GM08714 (cell line): ENCODE results near the gene OR2AT4.
"Not testable (repeated sequence)": the region's sequence is repeated elsewhere in the genome, so short reads cannot be mapped to it uniquely, and the experiment has no call there.

Experiments used
- H3K4me3 ChIP-seq: fragments of 200-500 bp; sonication (Bioruptor generic); 2 replicates; pipeline ENCODE4 v1.5.1; 2014; ENCODE audit warnings: mild to moderate bottlenecking, low read length, inconsistent platforms
- ZNF274 ChIP-seq: IDR thresholded peaks from 2 replicates; pipeline ENCODE4 v1.6.1; 2012; ENCODE audit warnings: mild to moderate bottlenecking, low read depth, low read length

The OR2AT4 gene

GRCh38 chr11:75118577-75118976 is 21.9 kb upstream of the OR2AT4 start:
- H3K4me3 ChIP-seq = no peak overlapping the region
- no peak for TF ChIP-seq ZNF274

DNA sequence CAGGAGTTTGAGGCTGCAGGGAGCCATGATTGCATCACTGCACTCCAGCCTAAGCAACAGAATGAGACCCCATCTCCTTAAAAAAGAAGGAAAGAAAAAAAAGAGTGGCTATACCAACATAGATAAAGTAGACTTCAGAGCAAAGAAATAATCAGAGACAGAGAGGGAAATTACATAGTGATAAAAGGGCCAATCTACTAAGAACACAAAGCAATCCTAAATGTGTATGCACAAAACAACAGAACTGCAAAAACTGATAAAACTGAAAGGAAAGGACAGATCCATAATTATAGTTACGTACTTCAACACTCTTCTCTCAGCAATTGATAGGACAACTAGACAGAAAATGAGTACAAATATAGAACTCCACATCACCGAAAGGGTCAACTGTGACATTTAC is 17.8 kb upstream of the OR2AT4 start:
- H3K4me3 ChIP-seq = no peak overlapping the region
- TF ChIP-seq ZNF274 = no peak

GRCh38 chr11:75113030-75113429 is 16.4 kb upstream of the OR2AT4 start:
- no peak overlapping the region for H3K4me3 ChIP-seq
- TF ChIP-seq ZNF274 = no peak

- H3K4me3 ChIP-seq = no peak overlapping the region
- no peak for TF ChIP-seq ZNF274
These were observed 15.5 kb upstream of the OR2AT4 start for GRCh38 chr11:75112200-75112599.

DNA sequence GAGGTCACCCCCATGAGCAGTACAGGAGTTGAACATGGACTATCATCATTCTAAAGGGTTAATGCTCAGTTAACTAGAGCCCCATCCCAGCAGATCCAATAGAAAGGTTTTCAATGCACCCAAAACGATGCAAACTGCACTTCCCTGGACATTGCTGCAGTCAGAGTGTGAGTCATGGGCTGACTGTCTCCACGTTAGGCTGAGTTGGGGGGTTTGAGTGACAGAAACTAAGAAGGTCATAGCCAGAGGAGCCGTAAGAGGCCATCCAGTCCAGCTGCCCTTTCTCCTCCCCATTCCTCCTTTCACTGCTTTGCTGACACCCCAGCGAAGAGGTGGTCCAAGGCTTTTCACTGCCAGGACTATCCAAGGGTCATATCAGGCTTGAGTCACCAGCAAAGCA is 10.5 kb upstream of the OR2AT4 start:
- TF ChIP-seq ZNF274 = no peak
- no peak overlapping the region for H3K4me3 ChIP-seq

- H3K4me3 ChIP-seq = not testable (repeated sequence)
These were observed 9.4 kb upstream of the OR2AT4 start for GRCh38 chr11:75105967-75106681.

DNA sequence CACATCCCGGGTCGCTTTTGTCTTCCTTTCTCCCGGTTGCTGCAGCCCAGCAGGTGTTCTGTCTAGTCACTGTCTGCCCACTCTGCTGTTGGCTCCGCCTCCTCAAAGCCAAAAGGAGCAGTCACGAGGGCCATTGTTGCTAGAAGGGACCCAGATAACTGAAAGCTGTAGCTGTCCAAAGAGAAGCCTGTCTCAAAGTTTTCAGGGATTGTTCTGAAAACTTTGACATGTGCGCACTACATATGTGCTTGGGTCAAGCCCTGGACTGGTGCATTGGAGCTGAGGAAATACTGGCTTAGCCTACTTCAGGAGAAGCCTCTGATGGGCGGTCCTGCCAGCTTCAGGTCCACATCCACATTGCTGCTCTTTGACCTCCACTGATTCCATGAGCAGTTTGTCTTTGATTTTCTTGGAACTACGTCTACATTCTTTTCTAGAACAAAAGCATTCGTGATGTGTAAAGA is 8.8 kb upstream of the OR2AT4 start:
- TF ChIP-seq ZNF274 = no peak
- no peak overlapping the region for H3K4me3 ChIP-seq

DNA sequence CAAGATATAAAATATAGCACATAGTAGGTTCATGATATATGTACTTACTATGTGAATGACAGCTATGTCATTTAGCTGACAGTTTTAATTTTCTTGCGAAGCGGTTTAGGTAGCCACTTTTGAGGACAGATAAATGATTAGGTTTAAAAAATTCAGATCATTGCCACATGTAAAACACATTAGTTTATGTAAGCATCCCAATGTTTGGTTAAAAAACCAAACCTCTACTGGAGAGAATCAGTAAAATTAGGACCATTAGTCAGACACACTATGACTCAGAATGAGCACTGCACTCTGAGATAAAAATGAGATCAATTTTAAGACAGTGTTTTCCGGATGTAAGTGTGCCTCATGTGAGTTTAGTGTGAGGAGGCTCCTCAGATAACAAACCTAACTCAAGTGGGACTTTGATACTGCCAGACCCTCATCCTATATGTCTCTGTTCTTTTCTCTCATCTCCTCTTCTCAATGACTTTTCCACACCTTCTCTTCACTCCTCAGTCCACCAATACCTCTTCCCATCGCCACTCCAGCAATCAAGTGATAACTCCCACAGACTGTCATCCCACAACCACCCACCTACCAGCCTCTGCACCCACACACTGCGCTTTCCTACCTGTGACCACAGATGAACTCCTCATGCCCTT is 6.8 kb upstream of the OR2AT4 start:
- H3K4me3 ChIP-seq = no peak overlapping the region
- TF ChIP-seq ZNF274 = no peak

DNA sequence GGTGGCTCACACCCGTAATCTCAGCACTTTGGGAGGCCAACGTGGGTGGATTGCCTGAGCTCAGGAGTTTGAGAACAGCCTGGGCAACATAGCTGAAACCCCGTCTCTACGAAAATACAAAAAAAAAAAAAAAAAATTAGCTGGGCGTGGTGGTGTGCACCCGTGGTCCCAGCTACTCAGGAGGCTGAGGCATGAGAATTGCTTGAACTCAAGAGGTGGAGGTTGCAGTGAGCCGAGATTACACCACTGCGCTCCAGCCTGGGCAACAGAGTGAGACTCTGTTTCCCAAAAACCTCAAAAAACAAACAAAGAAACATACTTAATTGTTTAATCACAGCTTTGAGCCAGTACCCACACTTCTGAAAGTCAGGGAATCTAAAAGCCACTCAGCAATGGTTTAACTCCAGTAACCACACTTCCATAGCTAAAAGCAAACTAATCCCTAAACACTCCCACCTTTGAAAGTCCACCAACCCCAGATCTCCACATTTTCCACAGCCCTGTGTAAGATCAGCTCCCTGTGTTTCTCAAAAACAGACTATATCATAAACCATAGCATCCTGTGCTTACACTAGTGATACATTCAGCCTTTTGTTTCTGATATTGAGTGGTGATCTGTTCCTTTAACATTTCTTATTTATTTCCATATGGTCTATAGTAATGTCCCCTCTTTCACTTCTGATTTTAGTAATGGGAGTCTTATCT is 4.9 kb upstream of the OR2AT4 start:
- H3K4me3 ChIP-seq = peak overlapping the region; percentile 48
- TF ChIP-seq ZNF274 = no peak

- peak overlapping the region; percentile 14; the same call in 1 of the 2 replicates for H3K4me3 ChIP-seq
- TF ChIP-seq ZNF274 = no peak
These were observed 3.6 kb upstream of the OR2AT4 start for GRCh38 chr11:75100314-75100713.

DNA sequence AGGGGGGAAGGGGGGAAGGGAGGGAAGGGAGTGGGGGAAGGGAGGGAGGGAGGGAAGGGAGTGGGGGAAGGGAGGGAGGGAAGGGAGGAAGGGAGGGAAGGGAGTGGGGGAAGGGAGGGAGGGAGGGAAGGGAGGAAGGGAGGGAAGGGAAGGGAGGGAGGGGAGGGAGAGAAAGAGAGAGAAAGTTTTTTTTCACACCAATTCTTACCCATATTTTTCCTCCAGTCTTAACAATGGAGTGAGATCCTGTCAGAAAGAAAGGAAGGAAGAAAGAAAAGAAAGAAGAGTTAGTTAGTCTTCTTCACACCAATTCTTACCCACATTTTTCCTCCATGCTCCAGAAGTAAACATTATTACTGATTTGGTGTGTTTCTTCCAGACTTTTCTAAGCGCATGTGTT is 3.0 kb upstream of the OR2AT4 start:
- H3K4me3 ChIP-seq = no peak overlapping the region
- TF ChIP-seq ZNF274 = no peak

GRCh38 chr11:75098835-75099439 is 2.3 kb upstream of the OR2AT4 start:
- H3K4me3 ChIP-seq = not testable (repeated sequence)

DNA sequence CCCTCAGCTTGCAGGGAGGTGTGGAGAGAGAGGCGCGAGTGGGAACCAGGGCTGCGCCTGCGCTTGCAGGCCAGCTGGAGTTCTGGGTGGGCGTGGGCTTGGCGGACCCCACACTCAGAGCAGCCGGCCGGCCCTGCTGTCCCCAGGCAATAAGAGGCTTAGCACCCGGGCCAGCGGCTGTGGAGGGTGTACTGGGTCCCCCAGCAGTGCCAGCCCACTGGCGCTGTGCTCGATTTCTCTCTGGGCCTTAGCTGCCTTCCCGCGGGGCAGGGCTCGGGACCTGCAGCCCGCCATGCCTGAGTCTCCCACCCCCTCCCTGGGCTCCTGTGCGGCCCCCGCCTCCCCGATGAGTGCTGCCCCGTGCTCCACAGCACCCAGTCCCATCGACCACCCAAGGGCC is 1.5 kb upstream of the OR2AT4 start:
- not testable (repeated sequence) for H3K4me3 ChIP-seq

DNA sequence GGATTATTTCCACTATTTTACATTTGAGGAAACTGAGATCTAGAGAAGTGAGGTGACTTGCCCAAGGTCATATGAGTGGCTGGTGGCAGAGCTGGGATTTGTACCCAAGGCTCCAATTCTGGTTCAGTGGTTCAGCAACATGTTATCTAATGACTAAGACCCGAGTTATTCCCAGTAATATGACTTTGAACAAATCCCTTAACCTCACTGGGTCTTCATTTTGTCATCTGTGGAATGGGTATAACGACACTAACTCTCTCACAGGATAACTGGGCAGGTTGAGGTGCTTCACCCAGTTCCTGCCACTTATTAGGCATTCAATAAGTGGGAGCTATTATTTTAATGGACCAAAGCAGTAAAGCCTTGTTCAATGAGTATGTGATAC is 489 bp upstream of the OR2AT4 start:
- TF ChIP-seq ZNF274 = no peak
- no peak overlapping the region for H3K4me3 ChIP-seq

GRCh38 chr11:75094382-75094781 is 2.3 kb downstream of the OR2AT4 start:
- not testable (repeated sequence) for H3K4me3 ChIP-seq
